Measurements from ENCODE around the gene TRIM29. TPM values are rescaled to one million over a fixed set of nuclear protein-coding genes. Genes with fewer than 3 reads are reported as not detected.

TRIM29 gene
- total and polyA plus RNA-seq, 2 of the 13 experiments (the other 11 are each of a cell fraction or from before 2014, with no cell fraction given): 0.86 TPM

DNA sequence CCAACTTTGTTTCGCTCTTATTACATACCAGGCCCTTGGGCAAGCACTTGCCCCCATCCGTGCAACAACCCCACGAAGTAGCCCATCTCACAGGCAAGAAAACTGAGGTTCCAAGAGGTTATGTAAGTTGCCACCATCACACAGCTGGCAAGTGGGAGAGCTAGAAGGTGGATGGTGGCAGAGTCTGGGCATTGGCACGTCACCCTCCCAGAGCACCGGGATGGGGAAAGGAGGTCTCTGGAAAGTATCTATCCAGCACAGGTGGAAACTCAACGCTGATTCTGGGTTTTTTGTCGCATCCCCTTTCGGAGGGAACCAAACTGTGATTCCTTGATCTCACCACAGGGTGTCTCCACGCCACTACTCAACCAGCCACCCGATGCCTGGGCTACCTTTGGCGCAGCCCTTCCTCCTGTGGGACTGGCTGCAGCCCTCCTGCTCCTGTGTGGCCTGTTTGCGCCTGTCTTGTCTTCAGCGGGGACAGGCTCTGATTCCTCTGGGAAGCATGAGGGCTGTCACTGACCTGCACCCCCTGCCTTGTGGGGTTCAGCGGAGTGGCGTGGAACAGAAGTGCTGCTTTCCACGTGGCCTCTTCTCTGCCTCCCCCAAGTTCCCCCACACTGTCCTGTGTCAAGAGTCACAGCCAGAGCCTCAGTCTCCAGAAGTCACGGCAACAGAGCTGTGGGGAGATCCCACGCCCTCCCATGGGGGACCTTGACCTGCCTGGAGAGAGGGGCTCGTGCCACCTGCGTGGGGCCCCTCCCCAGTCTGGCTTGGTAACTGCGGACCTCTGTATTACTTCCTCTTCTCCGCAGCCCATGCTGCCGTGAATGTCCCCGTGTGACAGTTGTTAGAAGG, 34.4 kb upstream of the TRIM29 start (continued):
- TF ChIP-seq, protein P1, sequence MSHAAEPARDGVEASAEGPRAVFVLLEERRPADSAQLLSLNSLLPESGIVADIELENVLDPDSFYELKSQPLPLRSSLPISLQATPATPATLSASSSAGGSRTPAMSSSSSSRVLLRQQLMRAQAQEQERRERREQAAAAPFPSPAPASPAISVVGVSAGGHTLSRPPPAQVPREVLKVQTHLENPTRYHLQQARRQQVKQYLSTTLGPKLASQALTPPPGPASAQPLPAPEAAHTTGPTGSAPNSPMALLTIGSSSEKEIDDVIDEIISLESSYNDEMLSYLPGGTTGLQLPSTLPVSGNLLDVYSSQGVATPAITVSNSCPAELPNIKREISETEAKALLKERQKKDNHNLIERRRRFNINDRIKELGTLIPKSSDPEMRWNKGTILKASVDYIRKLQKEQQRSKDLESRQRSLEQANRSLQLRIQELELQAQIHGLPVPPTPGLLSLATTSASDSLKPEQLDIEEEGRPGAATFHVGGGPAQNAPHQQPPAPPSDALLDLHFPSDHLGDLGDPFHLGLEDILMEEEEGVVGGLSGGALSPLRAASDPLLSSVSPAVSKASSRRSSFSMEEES (CRISPR knock-in tag; IDR thresholded peaks at IDR 0.05): peak; percentile 34; the same call in 1 of the 2 replicates
- TF ChIP-seq, protein P2, sequence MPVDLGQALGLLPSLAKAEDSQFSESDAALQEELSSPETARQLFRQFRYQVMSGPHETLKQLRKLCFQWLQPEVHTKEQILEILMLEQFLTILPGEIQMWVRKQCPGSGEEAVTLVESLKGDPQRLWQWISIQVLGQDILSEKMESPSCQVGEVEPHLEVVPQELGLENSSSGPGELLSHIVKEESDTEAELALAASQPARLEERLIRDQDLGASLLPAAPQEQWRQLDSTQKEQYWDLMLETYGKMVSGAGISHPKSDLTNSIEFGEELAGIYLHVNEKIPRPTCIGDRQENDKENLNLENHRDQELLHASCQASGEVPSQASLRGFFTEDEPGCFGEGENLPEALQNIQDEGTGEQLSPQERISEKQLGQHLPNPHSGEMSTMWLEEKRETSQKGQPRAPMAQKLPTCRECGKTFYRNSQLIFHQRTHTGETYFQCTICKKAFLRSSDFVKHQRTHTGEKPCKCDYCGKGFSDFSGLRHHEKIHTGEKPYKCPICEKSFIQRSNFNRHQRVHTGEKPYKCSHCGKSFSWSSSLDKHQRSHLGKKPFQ (CRISPR knock-in tag; IDR thresholded peaks at IDR 0.05; ENCODE audit: insufficient replicate concordance): no peak
- TF ChIP-seq, protein P3, sequence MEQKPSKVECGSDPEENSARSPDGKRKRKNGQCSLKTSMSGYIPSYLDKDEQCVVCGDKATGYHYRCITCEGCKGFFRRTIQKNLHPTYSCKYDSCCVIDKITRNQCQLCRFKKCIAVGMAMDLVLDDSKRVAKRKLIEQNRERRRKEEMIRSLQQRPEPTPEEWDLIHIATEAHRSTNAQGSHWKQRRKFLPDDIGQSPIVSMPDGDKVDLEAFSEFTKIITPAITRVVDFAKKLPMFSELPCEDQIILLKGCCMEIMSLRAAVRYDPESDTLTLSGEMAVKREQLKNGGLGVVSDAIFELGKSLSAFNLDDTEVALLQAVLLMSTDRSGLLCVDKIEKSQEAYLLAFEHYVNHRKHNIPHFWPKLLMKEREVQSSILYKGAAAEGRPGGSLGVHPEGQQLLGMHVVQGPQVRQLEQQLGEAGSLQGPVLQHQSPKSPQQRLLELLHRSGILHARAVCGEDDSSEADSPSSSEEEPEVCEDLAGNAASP (CRISPR knock-in tag; IDR thresholded peaks at IDR 0.05; ENCODE audit: borderline replicate concordance): peak; percentile 52; the same call in 1 of the 2 replicates
- TF ChIP-seq, protein P4, sequence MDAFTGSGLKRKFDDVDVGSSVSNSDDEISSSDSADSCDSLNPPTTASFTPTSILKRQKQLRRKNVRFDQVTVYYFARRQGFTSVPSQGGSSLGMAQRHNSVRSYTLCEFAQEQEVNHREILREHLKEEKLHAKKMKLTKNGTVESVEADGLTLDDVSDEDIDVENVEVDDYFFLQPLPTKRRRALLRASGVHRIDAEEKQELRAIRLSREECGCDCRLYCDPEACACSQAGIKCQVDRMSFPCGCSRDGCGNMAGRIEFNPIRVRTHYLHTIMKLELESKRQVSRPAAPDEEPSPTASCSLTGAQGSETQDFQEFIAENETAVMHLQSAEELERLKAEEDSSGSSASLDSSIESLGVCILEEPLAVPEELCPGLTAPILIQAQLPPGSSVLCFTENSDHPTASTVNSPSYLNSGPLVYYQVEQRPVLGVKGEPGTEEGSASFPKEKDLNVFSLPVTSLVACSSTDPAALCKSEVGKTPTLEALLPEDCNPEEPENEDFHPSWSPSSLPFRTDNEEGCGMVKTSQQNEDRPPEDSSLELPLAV (CRISPR knock-in tag; conservative IDR thresholded peaks at IDR 0.05; ENCODE audit: low read depth): no peak
- TF ChIP-seq, protein P5, sequence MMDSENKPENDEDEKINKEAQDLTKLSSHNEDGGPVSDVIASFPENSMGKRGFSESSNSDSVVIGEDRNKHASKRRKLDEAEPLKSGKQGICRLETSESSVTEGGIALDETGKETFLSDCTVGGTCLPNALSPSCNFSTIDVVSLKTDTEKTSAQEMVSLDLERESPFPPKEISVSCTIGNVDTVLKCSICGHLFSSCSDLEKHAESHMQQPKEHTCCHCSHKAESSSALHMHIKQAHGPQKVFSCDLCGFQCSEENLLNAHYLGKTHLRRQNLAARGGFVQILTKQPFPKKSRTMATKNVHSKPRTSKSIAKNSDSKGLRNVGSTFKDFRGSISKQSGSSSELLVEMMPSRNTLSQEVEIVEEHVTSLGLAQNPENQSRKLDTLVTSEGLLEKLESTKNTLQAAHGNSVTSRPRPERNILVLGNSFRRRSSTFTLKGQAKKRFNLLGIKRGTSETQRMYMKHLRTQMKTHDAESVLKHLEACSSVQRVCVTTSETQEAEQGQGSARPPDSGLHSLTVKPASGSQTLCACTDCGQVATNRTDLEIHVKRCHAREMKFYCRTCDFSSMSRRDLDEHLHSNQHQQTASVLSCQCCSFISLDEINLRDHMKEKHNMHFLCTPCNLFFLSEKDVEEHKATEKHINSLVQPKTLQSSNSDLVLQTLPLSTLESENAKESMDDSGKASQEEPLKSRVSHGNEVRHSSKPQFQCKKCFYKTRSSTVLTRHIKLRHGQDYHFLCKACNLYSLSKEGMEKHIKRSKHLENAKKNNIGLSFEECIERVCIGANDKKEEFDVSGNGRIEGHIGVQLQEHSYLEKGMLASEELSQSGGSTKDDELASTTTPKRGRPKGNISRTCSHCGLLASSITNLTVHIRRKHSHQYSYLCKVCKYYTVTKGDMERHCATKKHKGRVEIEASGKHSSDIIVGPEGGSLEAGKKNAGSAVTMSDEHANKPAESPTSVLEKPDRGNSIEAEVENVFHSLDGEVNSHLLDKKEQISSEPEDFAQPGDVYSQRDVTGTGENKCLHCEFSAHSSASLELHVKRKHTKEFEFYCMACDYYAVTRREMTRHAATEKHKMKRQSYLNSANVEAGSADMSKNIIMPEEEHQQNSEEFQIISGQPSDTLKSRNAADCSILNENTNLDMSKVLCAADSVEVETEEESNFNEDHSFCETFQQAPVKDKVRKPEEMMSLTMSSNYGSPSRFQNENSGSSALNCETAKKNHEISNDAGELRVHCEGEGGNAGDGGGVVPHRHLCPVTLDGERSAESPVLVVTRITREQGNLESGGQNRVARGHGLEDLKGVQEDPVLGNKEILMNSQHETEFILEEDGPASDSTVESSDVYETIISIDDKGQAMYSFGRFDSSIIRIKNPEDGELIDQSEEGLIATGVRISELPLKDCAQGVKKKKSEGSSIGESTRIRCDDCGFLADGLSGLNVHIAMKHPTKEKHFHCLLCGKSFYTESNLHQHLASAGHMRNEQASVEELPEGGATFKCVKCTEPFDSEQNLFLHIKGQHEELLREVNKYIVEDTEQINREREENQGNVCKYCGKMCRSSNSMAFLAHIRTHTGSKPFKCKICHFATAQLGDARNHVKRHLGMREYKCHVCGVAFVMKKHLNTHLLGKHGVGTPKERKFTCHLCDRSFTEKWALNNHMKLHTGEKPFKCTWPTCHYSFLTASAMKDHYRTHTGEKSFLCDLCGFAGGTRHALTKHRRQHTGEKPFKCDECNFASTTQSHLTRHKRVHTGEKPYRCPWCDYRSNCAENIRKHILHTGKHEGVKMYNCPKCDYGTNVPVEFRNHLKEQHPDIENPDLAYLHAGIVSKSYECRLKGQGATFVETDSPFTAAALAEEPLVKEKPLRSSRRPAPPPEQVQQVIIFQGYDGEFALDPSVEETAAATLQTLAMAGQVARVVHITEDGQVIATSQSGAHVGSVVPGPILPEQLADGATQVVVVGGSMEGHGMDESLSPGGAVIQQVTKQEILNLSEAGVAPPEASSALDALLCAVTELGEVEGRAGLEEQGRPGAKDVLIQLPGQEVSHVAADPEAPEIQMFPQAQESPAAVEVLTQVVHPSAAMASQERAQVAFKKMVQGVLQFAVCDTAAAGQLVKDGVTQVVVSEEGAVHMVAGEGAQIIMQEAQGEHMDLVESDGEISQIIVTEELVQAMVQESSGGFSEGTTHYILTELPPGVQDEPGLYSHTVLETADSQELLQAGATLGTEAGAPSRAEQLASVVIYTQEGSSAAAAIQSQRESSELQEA (CRISPR knock-in tag; IDR thresholded peaks at IDR 0.05; ENCODE audit: not compliant biosample characterization): peak; percentile 12
- TF ChIP-seq ZFX (CRISPR knock-in tag; IDR thresholded peaks at IDR 0.05; ENCODE audit: low read depth) (0 out of 2 replicates have a peak, but pooled peaks have one; percentile 27), SMARCE1 (IDR thresholded peaks at IDR 0.05; ENCODE audit: borderline replicate concordance) (no peak)
- TF ChIP-seq, protein P6, sequence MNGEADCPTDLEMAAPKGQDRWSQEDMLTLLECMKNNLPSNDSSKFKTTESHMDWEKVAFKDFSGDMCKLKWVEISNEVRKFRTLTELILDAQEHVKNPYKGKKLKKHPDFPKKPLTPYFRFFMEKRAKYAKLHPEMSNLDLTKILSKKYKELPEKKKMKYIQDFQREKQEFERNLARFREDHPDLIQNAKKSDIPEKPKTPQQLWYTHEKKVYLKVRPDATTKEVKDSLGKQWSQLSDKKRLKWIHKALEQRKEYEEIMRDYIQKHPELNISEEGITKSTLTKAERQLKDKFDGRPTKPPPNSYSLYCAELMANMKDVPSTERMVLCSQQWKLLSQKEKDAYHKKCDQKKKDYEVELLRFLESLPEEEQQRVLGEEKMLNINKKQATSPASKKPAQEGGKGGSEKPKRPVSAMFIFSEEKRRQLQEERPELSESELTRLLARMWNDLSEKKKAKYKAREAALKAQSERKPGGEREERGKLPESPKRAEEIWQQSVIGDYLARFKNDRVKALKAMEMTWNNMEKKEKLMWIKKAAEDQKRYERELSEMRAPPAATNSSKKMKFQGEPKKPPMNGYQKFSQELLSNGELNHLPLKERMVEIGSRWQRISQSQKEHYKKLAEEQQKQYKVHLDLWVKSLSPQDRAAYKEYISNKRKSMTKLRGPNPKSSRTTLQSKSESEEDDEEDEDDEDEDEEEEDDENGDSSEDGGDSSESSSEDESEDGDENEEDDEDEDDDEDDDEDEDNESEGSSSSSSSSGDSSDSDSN (CRISPR knock-in tag; IDR thresholded peaks at IDR 0.05): peak; percentile 32; the same call in 1 of the 2 replicates

Data from HepG2 (cell line).